ENCODE results near the gene MCTP2. TPM values are rescaled to one million over a fixed set of nuclear protein-coding genes. Genes with fewer than 3 reads are reported as not detected.

Gene MCTP2
- total and polyA plus RNA-seq, 12 donors, result 0.24 to 8.3 (median 0.89) TPM

GRCh38 chr15:94494732-94495131 lies 263.4 kb downstream of the MCTP2 start:
- Histone ChIP-seq H3K4me1 (no peaks in the 10 kb centered on the region), H3K27ac (no peak overlapping the region), H3K9me3 (peaks cover 0 to 3% (median 0%) of the 10 kb centered on the region in 11 donors), H3K27me3 (no peaks in the 10 kb centered on the region), H3K36me3 (no peaks in the 10 kb centered on the region), H3K4me3 (no peak overlapping the region)
- TF ChIP-seq CTCF (IDR thresholded peaks at IDR 0.05), result no peak
- intact Hi-C loops (cut with DNase I), result no loop called here
- DNase-seq (no peak), ATAC-seq (no peak)
- WGBS, 2 donors, result 75 to 76% methylated on average over 4 of the region's 4 CpGs

DNA sequence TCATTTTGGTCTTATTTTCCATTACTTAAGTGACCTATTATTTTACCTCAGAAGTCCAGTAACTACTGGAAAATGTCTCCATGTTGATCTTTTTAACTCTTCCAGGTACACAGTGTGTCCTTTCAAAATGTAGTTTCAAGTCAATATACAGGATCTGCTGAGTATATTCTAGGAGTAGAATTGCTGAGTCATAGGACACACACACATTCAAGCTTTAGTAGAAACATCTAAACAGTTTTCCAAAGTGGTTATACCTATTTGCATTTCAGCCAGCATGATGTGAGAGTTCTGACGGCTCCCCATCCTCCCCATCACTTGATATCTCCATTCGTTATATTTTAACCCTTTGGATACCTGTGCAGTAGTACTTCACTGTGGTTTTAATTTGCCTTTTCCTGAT lies 271.9 kb downstream of the MCTP2 start:
- intact Hi-C loops (cut with DNase I), result no loop called here
- no peaks in the 10 kb centered on the region for H3K36me3 ChIP-seq
- peaks cover 0 to 5% (median 0%) of the 10 kb centered on the region in 7 donors for H3K27me3 ChIP-seq
- TF ChIP-seq CTCF (IDR thresholded peaks at IDR 0.05), result no peak
- 47 to 54% methylated on average over 2 of the region's 2 CpGs for WGBS, 2 donors
- H3K4me3 ChIP-seq, result no peak overlapping the region
- H3K9me3 ChIP-seq, result peaks cover 0 to 21% (median 3%) of the 10 kb centered on the region in 11 donors
- no peaks in the 10 kb centered on the region for H3K4me1 ChIP-seq
- H3K27ac ChIP-seq, result no peak overlapping the region
- DNase-seq (no peak), ATAC-seq (no peak)

GRCh38 chr15:94509259-94509658 lies 277.9 kb downstream of the MCTP2 start:
- Histone ChIP-seq H3K4me1 (no peaks in the 10 kb centered on the region), H3K27me3 (no peaks in the 10 kb centered on the region), H3K9me3 (peaks cover 0 to 31% (median 6%) of the 10 kb centered on the region in 11 donors), H3K4me3 (no peak overlapping the region), H3K27ac (no peak overlapping the region), H3K36me3 (no peaks in the 10 kb centered on the region)
- no peak for ATAC-seq
- 73 to 87% methylated on average over 1 of the region's 1 CpG for whole genome bisulfite sequencing, 2 donors
- no peak for TF ChIP-seq CTCF (IDR thresholded peaks at IDR 0.05)
- intact Hi-C loops (cut with DNase I), result no loop called here
- DNase-seq, result no peak

DNA sequence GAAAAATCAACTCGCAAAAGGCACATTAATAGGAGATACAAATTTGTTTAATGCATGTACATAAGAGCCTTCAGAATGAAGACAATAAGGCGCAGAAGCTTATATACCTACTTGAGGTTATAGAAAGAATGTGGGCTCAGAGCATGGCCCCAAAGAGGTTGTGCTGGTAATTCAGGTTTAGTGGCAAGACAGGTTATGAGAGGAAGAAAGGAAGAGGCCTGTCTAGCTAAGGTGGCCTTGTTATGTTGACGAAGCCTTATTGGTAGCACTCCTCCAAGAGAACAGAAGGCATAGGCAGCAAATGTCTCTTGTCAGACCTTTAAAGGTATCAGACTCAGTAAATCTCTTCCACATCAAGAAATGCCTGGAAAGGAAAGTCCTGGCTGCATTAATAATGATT lies 290.8 kb downstream of the MCTP2 start:
- peaks cover 0 to 10% (median 2%) of the 10 kb centered on the region in 11 donors for H3K9me3 ChIP-seq
- no peaks in the 10 kb centered on the region for H3K27me3 ChIP-seq
- no peaks in the 10 kb centered on the region for H3K36me3 ChIP-seq
- WGBS, 2 donors, result 91 to 94% methylated on average over 3 of the region's 3 CpGs
- H3K27ac ChIP-seq, result no peak overlapping the region
- no peak overlapping the region for H3K4me3 ChIP-seq
- no peaks in the 10 kb centered on the region for H3K4me1 ChIP-seq
- DNase-seq, result no peak
- ATAC-seq, result no peak
- intact Hi-C loops (cut with DNase I), result no loop called here
- no peak for TF ChIP-seq CTCF (IDR thresholded peaks at IDR 0.05)

Measured in heart right ventricle (tissue), 16 donors.